Sigmoid colon (tissue), 7 donors: ENCODE results near the gene WFIKKN2. TPM values are rescaled to one million over a fixed set of nuclear protein-coding genes. Genes with fewer than 3 reads are reported as not detected.

Experiments
- DNase-seq: peaks from one replicate; pipeline ENCODE4 v3.0.0-alpha.2; 2019
- H3K27ac ChIP-seq, 4 donors: fragments of 200-600 bp; sonication (generic); one replicate each; pipeline ENCODE4 v1.5.1; 2016 to 2019; ENCODE audit warnings: mild to moderate bottlenecking in 1 of 4
- H3K27me3 ChIP-seq, 3 donors: fragments of 200-600 bp; sonication (generic); one replicate each; pipeline ENCODE4 v1.5.1; 2019; ENCODE audit warnings: mild to moderate bottlenecking in 1 of 3
- H3K36me3 ChIP-seq, 4 donors: fragments of 200-600 bp; sonication (generic); one replicate each; pipeline ENCODE4 v1.5.1; 2016 to 2019
- H3K4me1 ChIP-seq, 4 donors: fragments of 200-600 bp; sonication (generic); one replicate each; pipeline ENCODE4 v1.5.1; 2017 to 2019
- H3K4me3 ChIP-seq, 4 donors: fragments of 200-600 bp; sonication (generic); one replicate each; pipeline ENCODE4 v1.5.1; 2017 to 2019; ENCODE audit warnings: mild to moderate bottlenecking in 2 of 4, moderate library complexity in 1 of 4
- H3K9me3 ChIP-seq, 4 donors: fragments of 200-600 bp in 3 of 4; sonication (generic) in 3 of 4; one replicate each; pipeline versions ENCODE4 v1.5.1 to v1.6.1; 2013 to 2019
- EP300 ChIP-seq, 4 donors: sonication (generic); formaldehyde crosslinking; IDR thresholded peaks; one replicate each; pipeline ENCODE4 v1.6.1; 2017; ENCODE audit warnings: antibody characterized with exemption in 4 of 4
- POLR2A ChIP-seq, 2 donors: fragments of 450-650 bp; IDR thresholded peaks; one replicate each; pipeline ENCODE4 v1.6.1; 2016; ENCODE audit warnings: antibody characterized with exemption in 2 of 2, mild to moderate bottlenecking in 2 of 2, moderate library complexity in 2 of 2
- POLR2AphosphoS5 ChIP-seq, 4 donors: sonication (generic); formaldehyde crosslinking; IDR thresholded peaks; one replicate each; pipeline ENCODE4 v1.6.1; 2017; ENCODE audit warnings: antibody characterized with exemption in 4 of 4
- WGBS, 2 donors: extraction: QIAGEN DNeasy Blood & Tissue Kit; methylation state at CpG; one replicate each; pipeline ENCODE4 v1.1.7; 2013; 5-methylcytosine and 5-hydroxymethylcytosine counted together
- intact Hi-C: fragments of 100-400 bp; cut with DNase I; formaldehyde crosslinking; loops from one replicate; pipeline ENCODE4 v1.15.1; 2023
- polyA plus RNA-seq, 3 donors: library from polyadenylated mRNA; stranded (reverse); fragments of 200-250 nt; gene quantifications; one replicate each; pipeline ENCODE4 v1.2.3, GENCODE V29; 2013
- total RNA-seq, 4 donors: library from RNA; depleted of rRNA; stranded (reverse); fragments of >200 nt; gene quantifications; one replicate each; pipeline ENCODE4 v1.1.0, GENCODE V29; 2016
- TF ChIP-seq, protein P1 (sequence below), 4 experiments: fragments of 450-650 bp in 3 of 4; fragments of 200-600 bp in 1 of 4; IDR thresholded peaks; one replicate each; pipeline ENCODE4 v1.5.1; 2016 to 2019; ENCODE audit warnings: antibody characterized with exemption in 4 of 4, mild to moderate bottlenecking in 3 of 4, moderate library complexity in 2 of 4
- donor health status: healthy with polysubstance abuse.
- donor health status: Bipolar disorder and iron deficiency.
- donor health status: healthy.

The WFIKKN2 gene
- total and polyA plus RNA-seq, 7 donors, result under 0.01 to 1.1 (median 0.11) TPM; not detected in 1

DNA sequence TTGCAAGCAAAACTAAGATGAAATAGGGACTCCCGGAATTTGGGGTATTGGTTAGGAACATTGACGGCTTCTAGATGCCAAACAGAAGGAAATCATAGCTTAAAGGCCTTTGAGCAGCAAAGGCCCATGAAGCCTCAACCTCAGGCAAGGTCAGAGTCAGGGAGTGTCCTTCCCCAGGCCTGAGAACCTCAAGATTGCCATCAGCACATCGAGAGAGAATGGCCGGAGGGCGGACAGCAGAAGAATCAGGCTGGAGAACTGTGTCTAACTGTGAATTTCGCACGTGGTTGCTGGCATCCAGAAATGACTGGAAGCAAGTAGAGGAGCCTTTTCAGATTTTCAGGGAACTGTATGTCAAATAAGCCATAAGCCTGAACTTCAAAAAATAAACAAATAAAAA, 43.3 kb upstream of the WFIKKN2 start:
- H3K36me3 ChIP-seq, result no peaks in the 10 kb centered on the region
- 90 to 91% methylated on average over 7 of the region's 7 CpGs for WGBS, 2 donors

DNA sequence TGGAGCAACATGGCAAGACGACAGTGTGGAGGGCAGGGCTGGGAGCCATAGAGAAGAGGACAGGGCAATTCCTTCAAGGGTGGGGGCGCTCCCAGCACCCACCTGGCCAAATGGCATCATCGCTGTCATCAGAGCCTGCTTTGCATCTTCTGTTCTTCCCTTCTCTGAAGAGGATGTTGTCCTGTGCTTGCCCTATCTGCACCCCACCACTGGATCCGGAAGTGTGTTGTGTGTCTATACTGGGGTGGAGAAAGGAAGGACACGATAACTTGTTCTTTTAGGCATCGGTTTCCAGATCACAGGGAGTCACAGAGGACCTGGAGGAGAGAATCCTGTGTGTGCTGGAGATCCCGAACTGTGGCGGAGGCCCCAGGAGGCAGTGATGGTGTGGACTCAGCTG, 42.4 kb upstream of the WFIKKN2 start:
- no peak for DNase-seq
- intact Hi-C loops, result no loop called here
- TF ChIP-seq, protein P1, sequence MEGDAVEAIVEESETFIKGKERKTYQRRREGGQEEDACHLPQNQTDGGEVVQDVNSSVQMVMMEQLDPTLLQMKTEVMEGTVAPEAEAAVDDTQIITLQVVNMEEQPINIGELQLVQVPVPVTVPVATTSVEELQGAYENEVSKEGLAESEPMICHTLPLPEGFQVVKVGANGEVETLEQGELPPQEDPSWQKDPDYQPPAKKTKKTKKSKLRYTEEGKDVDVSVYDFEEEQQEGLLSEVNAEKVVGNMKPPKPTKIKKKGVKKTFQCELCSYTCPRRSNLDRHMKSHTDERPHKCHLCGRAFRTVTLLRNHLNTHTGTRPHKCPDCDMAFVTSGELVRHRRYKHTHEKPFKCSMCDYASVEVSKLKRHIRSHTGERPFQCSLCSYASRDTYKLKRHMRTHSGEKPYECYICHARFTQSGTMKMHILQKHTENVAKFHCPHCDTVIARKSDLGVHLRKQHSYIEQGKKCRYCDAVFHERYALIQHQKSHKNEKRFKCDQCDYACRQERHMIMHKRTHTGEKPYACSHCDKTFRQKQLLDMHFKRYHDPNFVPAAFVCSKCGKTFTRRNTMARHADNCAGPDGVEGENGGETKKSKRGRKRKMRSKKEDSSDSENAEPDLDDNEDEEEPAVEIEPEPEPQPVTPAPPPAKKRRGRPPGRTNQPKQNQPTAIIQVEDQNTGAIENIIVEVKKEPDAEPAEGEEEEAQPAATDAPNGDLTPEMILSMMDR (IDR thresholded peaks at IDR 0.05), result no peak
- no peak for TF ChIP-seq POLR2A (IDR thresholded peaks at IDR 0.05)
- TF ChIP-seq POLR2AphosphoS5 (IDR thresholded peaks at IDR 0.05), result no peak
- no peak for TF ChIP-seq EP300 (IDR thresholded peaks at IDR 0.05)
- Histone ChIP-seq H3K36me3 (no peaks in the 10 kb centered on the region), H3K27ac (no peak overlapping the region), H3K27me3 (no peaks in the 10 kb centered on the region), H3K4me3 (no peak overlapping the region), H3K4me1 (no peaks in the 10 kb centered on the region), H3K9me3 (no peaks in the 10 kb centered on the region)
- WGBS, 2 donors, result 95 to 97% methylated on average over 8 of the region's 8 CpGs

More for the DNA sequence above, 43.3 kb upstream of the WFIKKN2 start:
- Histone ChIP-seq H3K9me3 (no peaks in the 10 kb centered on the region), H3K27ac (no peak overlapping the region), H3K4me3 (no peak overlapping the region), H3K27me3 (no peaks in the 10 kb centered on the region), H3K4me1 (peaks cover 0 to 2% (median 0%) of the 10 kb centered on the region in 4 donors)
- intact Hi-C loops, result no loop called here
- DNase-seq, result no peak
- no peak for TF ChIP-seq EP300 (IDR thresholded peaks at IDR 0.05)
- TF ChIP-seq, protein P1 (IDR thresholded peaks at IDR 0.05), result no peak
- no peak for TF ChIP-seq POLR2AphosphoS5 (IDR thresholded peaks at IDR 0.05)
- no peak for TF ChIP-seq POLR2A (IDR thresholded peaks at IDR 0.05)

DNA sequence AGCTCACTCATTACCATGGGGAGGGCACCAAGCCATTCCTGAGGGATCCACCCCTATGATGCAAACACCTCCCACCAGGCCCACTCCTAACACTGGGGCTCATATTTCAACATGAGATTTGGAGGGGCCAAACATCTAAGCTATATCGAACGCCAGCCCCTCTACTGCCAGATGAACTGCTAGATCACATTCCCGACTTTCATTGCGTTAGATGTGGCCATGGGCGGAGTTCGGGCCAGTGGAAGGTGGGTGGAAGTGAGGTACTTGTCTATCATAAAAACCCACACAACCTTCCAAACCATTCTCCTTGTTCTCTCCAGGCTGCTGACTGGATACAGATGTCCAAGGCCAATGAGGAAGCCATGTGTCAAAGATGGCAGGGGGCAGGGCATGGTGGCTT, 41.0 kb upstream of the WFIKKN2 start:
- no peaks in the 10 kb centered on the region for H3K27me3 ChIP-seq
- no peak overlapping the region for H3K27ac ChIP-seq
- no peaks in the 10 kb centered on the region for H3K9me3 ChIP-seq
- WGBS, 2 donors, result 95 to 96% methylated on average over 6 of the region's 6 CpGs
- intact Hi-C loops, result no loop called here
- no peaks in the 10 kb centered on the region for H3K36me3 ChIP-seq
- no peak for TF ChIP-seq POLR2A (IDR thresholded peaks at IDR 0.05)
- TF ChIP-seq, protein P1 (IDR thresholded peaks at IDR 0.05), result no peak
- TF ChIP-seq EP300 (IDR thresholded peaks at IDR 0.05), result no peak
- no peak for TF ChIP-seq POLR2AphosphoS5 (IDR thresholded peaks at IDR 0.05)
- no peaks in the 10 kb centered on the region for H3K4me1 ChIP-seq
- DNase-seq, result no peak
- no peak overlapping the region for H3K4me3 ChIP-seq

DNA sequence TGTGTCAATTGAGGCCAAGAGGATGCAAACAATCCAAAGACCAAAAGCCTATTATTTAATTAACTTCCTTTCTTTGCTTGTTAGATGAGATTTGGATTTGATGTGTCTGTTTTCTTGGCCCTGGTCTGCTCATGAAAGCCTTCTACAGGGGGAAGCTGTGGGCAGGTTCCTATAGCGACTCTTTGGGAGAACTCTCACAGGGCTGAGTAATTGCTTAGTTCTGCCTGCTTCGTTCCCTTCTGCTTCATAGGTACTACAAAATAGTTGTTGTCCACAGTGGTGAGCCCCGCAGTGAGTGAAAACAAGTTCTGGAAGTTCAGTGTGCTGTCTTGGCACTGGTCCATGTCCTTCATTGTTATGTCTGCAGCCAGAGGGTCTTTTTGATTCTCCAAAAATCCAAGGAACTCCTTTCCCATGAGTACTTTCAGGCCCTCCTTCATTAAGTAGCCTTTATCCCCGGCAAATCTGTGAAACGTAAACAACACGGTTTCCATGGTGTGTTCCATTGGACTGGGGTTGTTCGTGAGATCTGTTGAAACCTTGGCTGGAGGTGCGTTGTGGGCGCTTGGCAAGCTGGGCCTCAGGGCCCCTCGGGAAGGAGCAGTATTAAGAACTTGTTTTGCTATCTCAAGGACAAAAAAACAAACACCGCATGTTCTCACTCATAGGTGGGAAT, 38.1 kb upstream of the WFIKKN2 start:
- H3K36me3 ChIP-seq, result no peaks in the 10 kb centered on the region
- no peak overlapping the region for H3K4me3 ChIP-seq
- H3K4me1 ChIP-seq, result no peaks in the 10 kb centered on the region
- no peak for DNase-seq
- no peak for TF ChIP-seq POLR2AphosphoS5 (IDR thresholded peaks at IDR 0.05)
- TF ChIP-seq, protein P1 (IDR thresholded peaks at IDR 0.05), result no peak
- TF ChIP-seq POLR2A (IDR thresholded peaks at IDR 0.05), result no peak
- TF ChIP-seq EP300 (IDR thresholded peaks at IDR 0.05), result no peak
- no peaks in the 10 kb centered on the region for H3K27me3 ChIP-seq
- 74 to 81% methylated on average over 11 of the region's 11 CpGs for WGBS, 2 donors
- intact Hi-C loops, result no loop called here
- no peak overlapping the region for H3K27ac ChIP-seq
- H3K9me3 ChIP-seq, result no peaks in the 10 kb centered on the region
